Measurements from ENCODE around the gene PHEX. TPM values are rescaled to one million over a fixed set of nuclear protein-coding genes. Genes with fewer than 3 reads are reported as not detected.

The PHEX gene
- total RNA-seq, 1 donor from 2014 or later = 0.49 TPM

- Histone ChIP-seq H3K4me1 (no peaks in the 10 kb centered on the region), H3K9me3 (no peaks in the 10 kb centered on the region), H3K36me3 (no peaks in the 10 kb centered on the region), H3K4me3 (no peak overlapping the region), H3K27me3 (no peaks in the 10 kb centered on the region), H3K27ac (no peak overlapping the region)
- no peak for DNase-seq (ENCODE audit: extremely low spot score in 2 of 2)
- intact Hi-C loops (cut with DNase I) = no loop called here
- TF ChIP-seq, protein P1, sequence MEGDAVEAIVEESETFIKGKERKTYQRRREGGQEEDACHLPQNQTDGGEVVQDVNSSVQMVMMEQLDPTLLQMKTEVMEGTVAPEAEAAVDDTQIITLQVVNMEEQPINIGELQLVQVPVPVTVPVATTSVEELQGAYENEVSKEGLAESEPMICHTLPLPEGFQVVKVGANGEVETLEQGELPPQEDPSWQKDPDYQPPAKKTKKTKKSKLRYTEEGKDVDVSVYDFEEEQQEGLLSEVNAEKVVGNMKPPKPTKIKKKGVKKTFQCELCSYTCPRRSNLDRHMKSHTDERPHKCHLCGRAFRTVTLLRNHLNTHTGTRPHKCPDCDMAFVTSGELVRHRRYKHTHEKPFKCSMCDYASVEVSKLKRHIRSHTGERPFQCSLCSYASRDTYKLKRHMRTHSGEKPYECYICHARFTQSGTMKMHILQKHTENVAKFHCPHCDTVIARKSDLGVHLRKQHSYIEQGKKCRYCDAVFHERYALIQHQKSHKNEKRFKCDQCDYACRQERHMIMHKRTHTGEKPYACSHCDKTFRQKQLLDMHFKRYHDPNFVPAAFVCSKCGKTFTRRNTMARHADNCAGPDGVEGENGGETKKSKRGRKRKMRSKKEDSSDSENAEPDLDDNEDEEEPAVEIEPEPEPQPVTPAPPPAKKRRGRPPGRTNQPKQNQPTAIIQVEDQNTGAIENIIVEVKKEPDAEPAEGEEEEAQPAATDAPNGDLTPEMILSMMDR (IDR thresholded peaks at IDR 0.05) = no peak
- no peak for TF ChIP-seq POLR2A (IDR thresholded peaks at IDR 0.05)
- TF ChIP-seq POLR2AphosphoS5 (IDR thresholded peaks at IDR 0.05; ENCODE audit: insufficient read depth in 1 of 2, low read depth in 1 of 2) = no peak
These were observed 73.8 kb downstream of the PHEX start for GRCh38 chrX:22105971-22106370.

DNA sequence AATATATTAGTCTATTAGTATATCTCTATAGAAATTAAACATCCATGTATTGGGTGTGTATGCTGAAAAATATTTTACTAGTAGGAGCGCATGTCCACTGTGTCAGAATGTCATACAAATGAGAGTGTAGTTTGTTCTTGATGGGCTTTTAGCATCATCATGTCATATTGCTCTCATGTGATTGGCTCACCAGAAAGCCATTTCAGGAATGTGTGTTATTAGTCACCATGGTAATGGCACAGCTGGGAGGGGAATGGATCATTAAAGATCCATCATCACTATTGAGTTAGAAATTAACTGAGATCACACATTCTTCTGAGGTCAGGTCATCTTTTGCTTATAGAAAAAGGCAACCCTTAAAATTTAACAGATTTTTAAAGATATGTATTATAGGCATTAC is 77.3 kb downstream of the PHEX start:
- no peak for TF ChIP-seq POLR2A (IDR thresholded peaks at IDR 0.05)
- no peak for TF ChIP-seq POLR2AphosphoS5 (IDR thresholded peaks at IDR 0.05; ENCODE audit: insufficient read depth in 1 of 2, low read depth in 1 of 2)
- TF ChIP-seq, protein P1 (IDR thresholded peaks at IDR 0.05) = no peak
- DNase-seq (ENCODE audit: extremely low spot score in 2 of 2) = no peak
- intact Hi-C loops (cut with DNase I) = no loop called here

GRCh38 chrX:22110729-22111494 is 78.8 kb downstream of the PHEX start:
- intact Hi-C loops (cut with DNase I) = no loop called here
- Histone ChIP-seq H3K4me3 (no peak overlapping the region), H3K27me3 (no peaks in the 10 kb centered on the region), H3K4me1 (no peaks in the 10 kb centered on the region), H3K9me3 (no peaks in the 10 kb centered on the region), H3K36me3 (no peaks in the 10 kb centered on the region), H3K27ac (no peak overlapping the region)
- TF ChIP-seq, protein P1 (IDR thresholded peaks at IDR 0.05) = no peak
- no peak for TF ChIP-seq POLR2A (IDR thresholded peaks at IDR 0.05)
- TF ChIP-seq POLR2AphosphoS5 (IDR thresholded peaks at IDR 0.05; ENCODE audit: insufficient read depth in 1 of 2, low read depth in 1 of 2) = no peak
- DNase-seq (ENCODE audit: extremely low spot score in 2 of 2) = no peak

More for the DNA sequence above, 77.3 kb downstream of the PHEX start:
- no peak overlapping the region for H3K27ac ChIP-seq
- no peaks in the 10 kb centered on the region for H3K27me3 ChIP-seq
- H3K4me1 ChIP-seq = no peaks in the 10 kb centered on the region
- no peaks in the 10 kb centered on the region for H3K36me3 ChIP-seq
- H3K4me3 ChIP-seq = no peak overlapping the region
- H3K9me3 ChIP-seq = no peaks in the 10 kb centered on the region

DNA sequence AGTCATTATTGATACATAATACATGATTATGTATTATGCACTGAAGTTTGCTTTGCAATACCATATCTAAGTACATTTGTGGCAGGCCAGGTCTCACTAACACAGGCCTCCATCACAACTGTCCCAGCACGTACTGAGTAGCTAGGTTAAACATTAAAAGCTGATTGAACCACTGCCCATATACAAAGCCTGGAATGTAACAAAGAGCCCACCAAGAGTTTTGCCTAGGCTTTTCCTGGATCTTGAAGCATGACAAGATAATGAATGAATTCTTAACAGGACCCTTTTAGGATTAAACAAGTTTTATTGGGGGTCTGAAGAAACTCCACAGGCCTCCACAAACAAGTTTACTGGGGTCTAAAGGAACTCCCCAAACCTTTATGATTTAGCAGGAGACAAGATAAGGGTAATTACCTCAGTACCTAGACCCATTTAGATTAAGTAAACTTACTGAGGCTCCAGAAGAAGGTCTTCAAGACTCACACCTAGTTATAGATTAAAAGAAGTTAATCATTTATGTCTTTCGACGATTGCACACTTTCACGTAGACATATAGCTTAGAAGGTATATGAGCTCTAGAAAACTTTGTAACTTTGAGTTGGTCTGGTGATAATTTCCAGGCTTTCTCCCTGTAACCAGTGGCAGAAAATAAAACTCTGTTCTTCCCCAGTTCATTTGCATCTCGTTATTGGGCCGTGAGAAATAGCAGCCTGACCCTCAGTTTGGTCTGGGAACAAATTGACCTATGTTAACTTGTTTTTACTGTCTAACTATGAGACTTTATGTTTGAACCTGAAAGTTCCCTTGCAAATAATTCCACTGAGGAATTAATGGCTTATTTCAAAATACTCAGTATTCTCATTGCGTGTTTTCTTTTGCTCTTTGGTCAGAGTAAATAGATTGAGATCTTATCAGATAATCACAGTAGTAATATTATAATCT is 84.8 kb downstream of the PHEX start:
- Histone ChIP-seq H3K4me1 (no peaks in the 10 kb centered on the region), H3K27ac (no peak overlapping the region), H3K4me3 (no peak overlapping the region), H3K27me3 (no peaks in the 10 kb centered on the region), H3K36me3 (no peaks in the 10 kb centered on the region), H3K9me3 (no peaks in the 10 kb centered on the region)
- no peak for DNase-seq (ENCODE audit: extremely low spot score in 2 of 2)
- TF ChIP-seq, protein P1 (IDR thresholded peaks at IDR 0.05) = no peak
- no peak for TF ChIP-seq POLR2AphosphoS5 (IDR thresholded peaks at IDR 0.05; ENCODE audit: insufficient read depth in 1 of 2, low read depth in 1 of 2)
- TF ChIP-seq POLR2A (IDR thresholded peaks at IDR 0.05) = no peak
- intact Hi-C loops (cut with DNase I) = no loop called here
